ENCODE data around the gene LILRB1.

DNA sequence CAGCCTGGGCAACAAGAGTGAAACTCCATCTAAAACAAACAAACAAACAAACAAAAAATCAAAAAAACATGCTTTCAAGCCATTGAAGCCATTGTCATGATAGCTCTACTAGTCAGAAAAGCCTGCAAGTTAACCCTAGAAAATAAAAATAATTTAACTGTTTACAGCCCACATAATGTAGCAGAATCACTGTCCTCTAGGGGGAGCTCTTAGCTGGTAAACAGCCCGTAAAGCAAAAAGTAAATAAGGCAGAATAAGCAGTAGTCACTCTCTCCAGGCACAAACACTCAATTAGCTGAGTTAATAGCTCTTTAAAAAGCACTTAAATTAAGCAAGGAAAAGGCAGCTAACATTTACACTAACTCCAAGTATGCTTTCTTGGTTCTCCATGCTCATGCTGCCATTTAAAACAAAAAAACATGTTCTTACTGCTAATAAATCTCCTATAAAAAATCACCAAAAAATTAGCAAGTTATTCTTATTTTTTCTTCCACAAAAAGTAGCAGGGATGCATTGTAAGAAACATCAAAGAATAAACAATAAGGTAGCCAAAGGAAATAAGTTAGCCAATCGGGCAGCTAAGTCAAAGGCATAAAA, 43.8 kb downstream of the LILRB1 start:
- TF ChIP-seq POU2F2 (IDR thresholded peaks at IDR 0.05; ENCODE audit: low read depth, low read length) (no peak), POLR2A (IDR thresholded peaks at IDR 0.05; ENCODE audit: low read depth, low read length) (no peak)
